Neural cell (in vitro differentiated cells): Measurements from ENCODE around the gene CCNY. TPM values are rescaled to one million over a fixed set of nuclear protein-coding genes. Genes with fewer than 3 reads are reported as not detected.

ENCODE experiments used
- H2AFZ ChIP-seq: fragments of 200-600, 300-800 bp; sonication (generic), shearing (Covaris generic); 2 replicates; pipeline ENCODE4 v1.6.0; 2014; ENCODE audit warnings: low read depth, mild to moderate bottlenecking, antibody characterized with exemption, low read length, moderate library complexity
- H3F3A ChIP-seq: fragments of 200-600 bp; shearing (Covaris generic); 2 replicates; pipeline ENCODE4 v1.6.1; 2016; ENCODE audit warnings: mild to moderate bottlenecking, moderate library complexity, mixed read lengths, antibody characterized with exemption, low read length; ENCODE audit not compliant: insufficient read depth, poor library complexity, severe bottlenecking
- H3K27ac ChIP-seq: fragments of 200-600, 300-800 bp; sonication (generic), shearing (Covaris generic); 2 replicates; pipeline ENCODE4 v1.5.1; 2014; ENCODE audit warnings: mild to moderate bottlenecking, low read length, moderate library complexity
- H3K27me3 ChIP-seq: fragments of 300-800, 200-600 bp; sonication (generic), shearing (Covaris generic); 2 replicates; pipeline ENCODE4 v1.6.0; 2014; ENCODE audit warnings: mild to moderate bottlenecking, low read depth, low read length, moderate library complexity; ENCODE audit not compliant: insufficient read depth
- H3K36me3 ChIP-seq: fragments of 300-800, 200-600 bp; sonication (generic), shearing (Covaris generic); 2 replicates; pipeline ENCODE4 v1.5.1; 2014; ENCODE audit warnings: mild to moderate bottlenecking, antibody characterized with exemption, low read length, moderate library complexity; ENCODE audit not compliant: insufficient read depth
- H3K4me2 ChIP-seq: fragments of 300-800, 200-600 bp; sonication (generic), shearing (Covaris generic); 2 replicates; pipeline ENCODE4 v1.6.0; 2014; ENCODE audit warnings: mild to moderate bottlenecking, low read length
- H3K4me3 ChIP-seq: fragments of 300-800, 200-600 bp; sonication (generic), shearing (Covaris generic); 2 replicates; pipeline ENCODE4 v1.5.1; 2014; ENCODE audit warnings: mild to moderate bottlenecking, low read length, moderate library complexity
- H3K79me2 ChIP-seq: fragments of 200-600 bp; shearing (Covaris generic); replicated peaks from 2 replicates; pipeline ENCODE4 v1.6.0; 2014; ENCODE audit warnings: mild to moderate bottlenecking, low read length, moderate library complexity; ENCODE audit not compliant: insufficient read depth
- H3K9ac ChIP-seq: fragments of 300-800, 200-600 bp; sonication (generic), shearing (Covaris generic); 2 replicates; pipeline ENCODE4 v1.6.1; 2016; ENCODE audit warnings: mild to moderate bottlenecking, low read length, mixed read lengths
- H3K9me2 ChIP-seq: fragments of 200-600 bp; shearing (Covaris generic); 2 replicates; pipeline ENCODE4 v1.6.1; 2016; ENCODE audit warnings: mild to moderate bottlenecking, low read length, mixed read lengths; ENCODE audit not compliant: insufficient read depth
- H3K9me3 ChIP-seq: fragments of 200-600, 300-800 bp; sonication (generic), shearing (Covaris generic); 2 replicates; pipeline ENCODE4 v1.6.1; 2016; ENCODE audit warnings: mild to moderate bottlenecking, mixed run types, low read length, moderate library complexity, mixed read lengths
- H4K20me1 ChIP-seq: fragments of 200-600 bp; shearing (Covaris generic); 2 replicates; pipeline ENCODE4 v1.6.1; 2016; ENCODE audit warnings: mild to moderate bottlenecking, mixed run types; ENCODE audit not compliant: insufficient read depth
- CTCF ChIP-seq: fragments of 450-650 bp; IDR thresholded peaks from 2 replicates; pipeline ENCODE4 v1.5.1; 2014; ENCODE audit warnings: antibody characterized with exemption, mild to moderate bottlenecking, moderate library complexity; ENCODE audit not compliant: poor library complexity, severe bottlenecking
- EP300 ChIP-seq: fragments of 450-650 bp; conservative IDR thresholded peaks from 2 replicates; pipeline ENCODE4 v1.6.1; 2014; ENCODE audit warnings: antibody characterized with exemption, mild to moderate bottlenecking, moderate library complexity; ENCODE audit not compliant: poor library complexity, severe bottlenecking
- EZH2 ChIP-seq: fragments of 200-600, 300-800 bp; shearing (Covaris generic), sonication (generic); IDR thresholded peaks from 2 replicates; pipeline ENCODE4 v1.6.1; 2014; ENCODE audit warnings: antibody characterized with exemption, low read length, borderline replicate concordance, mild to moderate bottlenecking; ENCODE audit not compliant: insufficient read depth, poor library complexity, severe bottlenecking
- MXI1 ChIP-seq: fragments of 450-650 bp; conservative IDR thresholded peaks from 2 replicates; pipeline ENCODE4 v1.6.1; 2014; ENCODE audit warnings: antibody characterized with exemption, mild to moderate bottlenecking; ENCODE audit not compliant: poor library complexity, severe bottlenecking
- POLR2AphosphoS5 ChIP-seq: IDR thresholded peaks from 2 replicates; pipeline ENCODE4 v1.6.1; 2012
- RAD21 ChIP-seq: fragments of 450-650 bp; conservative IDR thresholded peaks from 2 replicates; pipeline ENCODE4 v1.6.1; 2014; ENCODE audit warnings: antibody characterized with exemption, mild to moderate bottlenecking, moderate library complexity
- REST ChIP-seq: IDR thresholded peaks from 2 replicates; pipeline ENCODE4 v1.6.1; 2012; ENCODE audit warnings: borderline replicate concordance
- SMC3 ChIP-seq: fragments of 450-650 bp; conservative IDR thresholded peaks from 2 replicates; pipeline ENCODE4 v1.6.1; 2014; ENCODE audit warnings: antibody characterized with exemption, mild to moderate bottlenecking, moderate library complexity; ENCODE audit not compliant: poor library complexity
- TAF1 ChIP-seq: IDR thresholded peaks from 2 replicates; pipeline ENCODE4 v1.6.1; 2012; ENCODE audit warnings: low read depth
- polyA plus RNA-seq: library from polyadenylated mRNA; depleted of rRNA; stranded (reverse); fragments of >200 nt; gene quantifications from 2 replicates; pipeline ENCODE4 v1.2.3, GENCODE V29; 2014

Gene CCNY
- polyA plus RNA-seq, 1 donor from 2014 or later = 36.4 TPM

- TF ChIP-seq EZH2 = no peak
- TF ChIP-seq CTCF = no peak
- TF ChIP-seq EP300 = no peak
- no peak for TF ChIP-seq POLR2AphosphoS5
- no peak for TF ChIP-seq REST
- no peak for TF ChIP-seq SMC3
- TF ChIP-seq MXI1 = no peak
- no peak for TF ChIP-seq RAD21
- no peak for TF ChIP-seq TAF1
- H3K9me3 ChIP-seq = no peaks in the 10 kb centered on the region
- H4K20me1 ChIP-seq = no peaks in the 10 kb centered on the region
- H2AFZ ChIP-seq = no peak overlapping the region
- no peaks in the 10 kb centered on the region for H3K27me3 ChIP-seq
- H3K4me3 ChIP-seq = no peak overlapping the region
- H3K9me2 ChIP-seq = no peaks in the 10 kb centered on the region
- peaks cover 54% of the 10 kb centered on the region for H3K79me2 ChIP-seq
- no peak overlapping the region for H3K9ac ChIP-seq
- H3K36me3 ChIP-seq = no peaks in the 10 kb centered on the region
- no peak overlapping the region for H3K27ac ChIP-seq
- H3F3A ChIP-seq = no peaks in the 10 kb centered on the region
- H3K4me2 ChIP-seq = no peak overlapping the region
Observed at GRCh38 chr10:35396560-35397434, 60.5 kb downstream of the CCNY start.

GRCh38 chr10:35397953-35398352 is 61.6 kb downstream of the CCNY start:
- Histone ChIP-seq H3K79me2 (peaks cover 46% of the 10 kb centered on the region), H3K9me2 (no peaks in the 10 kb centered on the region), H3K27me3 (no peaks in the 10 kb centered on the region), H3K4me3 (no peak overlapping the region), H3K36me3 (no peaks in the 10 kb centered on the region), H3K4me2 (no peak overlapping the region), H4K20me1 (no peaks in the 10 kb centered on the region), H3K9me3 (no peaks in the 10 kb centered on the region), H3K27ac (no peak overlapping the region), H3K9ac (no peak overlapping the region), H3F3A (no peaks in the 10 kb centered on the region), H2AFZ (no peak overlapping the region)
- no peak for TF ChIP-seq CTCF
- TF ChIP-seq RAD21 = no peak
